Breast epithelium (tissue), 4 donors: Measurements from ENCODE around the gene MT1E. TPM values are rescaled to one million over a fixed set of nuclear protein-coding genes. Genes with fewer than 3 reads are reported as not detected.

ENCODE experiments used
- DNase-seq, 2 donors: peaks; one replicate each; pipeline ENCODE4 v3.0.0-alpha.2; 2019; ENCODE audit warnings: low spot score in 2 of 2
- H3K27ac ChIP-seq, 2 donors: fragments of 200-600 bp; sonication (generic) in 1 of 2; one replicate each; pipeline ENCODE4 v1.5.1; 2016 to 2019; ENCODE audit warnings: mild to moderate bottlenecking in 1 of 2
- H3K27me3 ChIP-seq, 2 donors: fragments of 200-600 bp; sonication (generic) in 1 of 2; one replicate each; pipeline versions ENCODE4 v1.5.1 to v1.6.0; 2017 to 2019; ENCODE audit warnings: control low read depth in 1 of 2, mild to moderate bottlenecking in 1 of 2
- H3K36me3 ChIP-seq: fragments of 200-600 bp; one replicate; pipeline ENCODE4 v1.5.1; 2019
- H3K4me1 ChIP-seq, 2 donors: fragments of 200-600 bp; sonication (generic); one replicate each; pipeline ENCODE4 v1.5.1; 2016 to 2019; ENCODE audit warnings: control low read depth in 1 of 2
- H3K4me3 ChIP-seq, 3 donors: fragments of 200-600 bp; sonication (generic); 1 replicate in 2 of 3; 2 replicates in 1 of 3; pipeline ENCODE4 v1.5.1; 2016 to 2019; ENCODE audit warnings: mild to moderate bottlenecking in 3 of 3, moderate library complexity in 2 of 3
- H3K9me3 ChIP-seq, 2 donors: fragments of 200-600 bp; sonication (generic) in 1 of 2; one replicate each; pipeline ENCODE4 v1.5.1; 2016 to 2019; ENCODE audit warnings: control low read depth in 1 of 2
- POLR2A ChIP-seq: fragments of 450-650 bp; IDR thresholded peaks from one replicate; pipeline ENCODE4 v1.6.1; 2016; ENCODE audit warnings: antibody characterized with exemption, mild to moderate bottlenecking, moderate library complexity
- POLR2AphosphoS5 ChIP-seq, 3 donors: sonication (generic); formaldehyde crosslinking; IDR thresholded peaks; one replicate each; pipeline ENCODE4 v1.6.1; 2017; ENCODE audit warnings: antibody characterized with exemption in 3 of 3
- intact Hi-C: fragments of 100-400 bp; cut with DNase I; formaldehyde crosslinking; loops from one replicate; pipeline ENCODE4 v1.15.1; 2023; ENCODE audit warnings: low total_unique reads
- total RNA-seq, 3 donors: library from RNA; depleted of rRNA; stranded (reverse); fragments of >200 nt; gene quantifications; one replicate each; pipeline ENCODE4 v1.1.0, GENCODE V29; 2016
- TF ChIP-seq, protein P1 (sequence below), 3 donors: fragments of 450-650 bp; IDR thresholded peaks; one replicate each; pipeline ENCODE4 v1.5.1; 2016 to 2017; ENCODE audit warnings: antibody characterized with exemption in 3 of 3, mild to moderate bottlenecking in 3 of 3, moderate library complexity in 3 of 3

The MT1E gene
- total RNA-seq, 3 donors from 2014 or later, result 284 to 698 (median 513) TPM

DNA sequence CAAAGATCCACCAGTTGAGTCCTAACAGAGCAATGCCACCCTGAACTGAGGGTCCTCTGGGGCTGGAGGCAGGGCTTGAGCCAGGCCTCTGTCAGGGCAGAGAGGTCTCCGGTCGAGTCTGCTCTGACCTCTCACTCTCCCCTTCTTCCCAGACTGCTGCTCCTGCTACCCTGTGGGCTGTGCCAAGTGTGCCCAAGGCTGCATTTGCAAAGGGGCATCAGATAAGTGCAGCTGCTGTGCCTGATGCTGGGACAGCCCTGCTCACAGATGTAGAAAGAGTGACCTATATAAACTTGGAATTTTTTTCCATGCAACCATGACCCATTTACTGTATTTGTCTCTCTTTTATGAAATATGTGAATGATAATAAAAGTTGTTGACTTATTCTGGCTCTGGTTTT, 23.7 kb downstream of the MT1E start:
- H3K4me1 ChIP-seq, result no peaks in the 10 kb centered on the region
- intact Hi-C loops, result no loop called here
- no peaks in the 10 kb centered on the region for H3K9me3 ChIP-seq
- DNase-seq, result no peak
- TF ChIP-seq POLR2A (no peak), POLR2AphosphoS5 (IDR thresholded peaks at IDR 0.05) (no peak)
- TF ChIP-seq, protein P1, sequence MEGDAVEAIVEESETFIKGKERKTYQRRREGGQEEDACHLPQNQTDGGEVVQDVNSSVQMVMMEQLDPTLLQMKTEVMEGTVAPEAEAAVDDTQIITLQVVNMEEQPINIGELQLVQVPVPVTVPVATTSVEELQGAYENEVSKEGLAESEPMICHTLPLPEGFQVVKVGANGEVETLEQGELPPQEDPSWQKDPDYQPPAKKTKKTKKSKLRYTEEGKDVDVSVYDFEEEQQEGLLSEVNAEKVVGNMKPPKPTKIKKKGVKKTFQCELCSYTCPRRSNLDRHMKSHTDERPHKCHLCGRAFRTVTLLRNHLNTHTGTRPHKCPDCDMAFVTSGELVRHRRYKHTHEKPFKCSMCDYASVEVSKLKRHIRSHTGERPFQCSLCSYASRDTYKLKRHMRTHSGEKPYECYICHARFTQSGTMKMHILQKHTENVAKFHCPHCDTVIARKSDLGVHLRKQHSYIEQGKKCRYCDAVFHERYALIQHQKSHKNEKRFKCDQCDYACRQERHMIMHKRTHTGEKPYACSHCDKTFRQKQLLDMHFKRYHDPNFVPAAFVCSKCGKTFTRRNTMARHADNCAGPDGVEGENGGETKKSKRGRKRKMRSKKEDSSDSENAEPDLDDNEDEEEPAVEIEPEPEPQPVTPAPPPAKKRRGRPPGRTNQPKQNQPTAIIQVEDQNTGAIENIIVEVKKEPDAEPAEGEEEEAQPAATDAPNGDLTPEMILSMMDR (IDR thresholded peaks at IDR 0.05), result no peak
- H3K36me3 ChIP-seq, result no peaks in the 10 kb centered on the region
- no peak overlapping the region for H3K4me3 ChIP-seq
- H3K27me3 ChIP-seq, result no peaks in the 10 kb centered on the region
- no peak overlapping the region for H3K27ac ChIP-seq

DNA sequence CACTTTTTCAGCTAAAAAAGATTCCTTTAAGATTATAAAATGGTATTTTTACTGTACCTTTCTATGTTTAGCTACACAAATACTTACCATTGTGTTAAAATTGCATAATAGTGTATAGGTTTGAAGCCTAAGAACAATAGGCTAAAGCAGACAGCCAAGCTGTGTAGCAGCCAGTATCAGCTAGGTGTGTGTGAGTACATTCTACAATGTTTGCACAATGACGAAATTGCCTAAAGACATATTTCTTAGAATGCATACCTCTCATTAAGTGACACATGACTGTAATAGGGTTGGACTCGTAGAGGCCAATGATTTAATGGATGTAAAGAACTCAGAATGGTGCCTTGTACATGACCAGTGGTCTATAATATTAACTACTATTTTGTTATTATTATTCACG, 24.2 kb downstream of the MT1E start:
- Histone ChIP-seq H3K4me1 (no peaks in the 10 kb centered on the region), H3K9me3 (no peaks in the 10 kb centered on the region), H3K27me3 (no peaks in the 10 kb centered on the region), H3K4me3 (no peak overlapping the region), H3K36me3 (no peaks in the 10 kb centered on the region), H3K27ac (no peak overlapping the region)
- no peak for DNase-seq
- intact Hi-C loops, result no loop called here
- TF ChIP-seq, protein P1 (IDR thresholded peaks at IDR 0.05), result no peak
- TF ChIP-seq POLR2A (no peak), POLR2AphosphoS5 (IDR thresholded peaks at IDR 0.05) (no peak)

DNA sequence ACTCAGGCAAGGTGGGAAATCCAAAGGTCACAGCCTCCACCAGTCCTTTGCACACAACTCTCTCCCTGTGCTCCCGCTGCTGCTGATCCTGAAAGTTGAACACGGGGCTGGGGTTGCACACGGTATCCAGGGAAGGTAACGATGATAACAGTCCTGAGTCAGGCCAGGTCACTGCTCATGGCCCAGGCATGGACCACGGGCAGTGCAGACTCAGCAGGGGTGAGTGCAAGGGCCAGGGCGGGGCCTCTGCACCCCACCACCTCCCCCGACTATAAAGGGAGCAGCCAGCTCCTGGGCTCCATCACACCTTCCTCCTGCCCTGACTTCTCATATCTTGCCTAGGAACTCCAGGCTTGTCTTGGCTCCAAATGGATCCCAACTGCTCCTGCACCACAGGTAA, 26.0 kb downstream of the MT1E start, which contains the start of gene MT1B:
Gene MT1B (plus strand): TSS at position 301 of the 400 bp plus-strand sequence. CDS start 68 bp downstream, at position 369.
- TF ChIP-seq POLR2A (no peak), POLR2AphosphoS5 (IDR thresholded peaks at IDR 0.05) (no peak)
- H3K4me3 ChIP-seq, result no peak within 1 kb of the TSS
- H3K4me1 ChIP-seq, result no peaks in the 10 kb centered on the region
- no peaks in the 10 kb centered on the region for H3K36me3 ChIP-seq
- H3K27ac ChIP-seq, result no peak within 1 kb of the TSS
- no peaks in the 10 kb centered on the region for H3K27me3 ChIP-seq
- no peak for DNase-seq
- no peaks in the 10 kb centered on the region for H3K9me3 ChIP-seq
- intact Hi-C loops, result no loop called here

DNA sequence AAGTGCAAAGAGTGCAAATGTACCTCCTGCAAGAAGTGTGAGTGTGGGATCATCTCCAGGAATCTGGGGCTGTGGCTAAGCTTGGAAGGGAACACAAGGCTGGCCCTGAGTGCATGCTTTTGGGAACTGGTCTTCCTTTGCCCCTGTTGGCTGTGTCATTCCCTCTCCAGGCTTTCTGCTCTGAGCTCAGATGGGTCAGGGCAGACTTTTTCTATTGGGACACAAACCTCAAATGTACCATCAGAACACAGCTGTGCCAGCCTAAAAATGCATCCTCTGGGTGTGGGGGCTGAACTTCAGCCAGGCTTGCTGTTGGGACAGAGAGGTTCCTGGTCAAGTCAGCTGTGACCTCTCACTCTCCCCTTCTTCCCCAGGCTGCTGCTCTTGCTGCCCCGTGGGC, 27.0 kb downstream of the MT1E start:
- intact Hi-C loops, result no loop called here
- Histone ChIP-seq H3K4me1 (no peaks in the 10 kb centered on the region), H3K9me3 (no peaks in the 10 kb centered on the region), H3K27me3 (no peaks in the 10 kb centered on the region), H3K36me3 (no peaks in the 10 kb centered on the region), H3K4me3 (no peak overlapping the region), H3K27ac (no peak overlapping the region)
- DNase-seq, result no peak
- TF ChIP-seq, protein P1 (IDR thresholded peaks at IDR 0.05), result no peak
- TF ChIP-seq POLR2A (no peak), POLR2AphosphoS5 (IDR thresholded peaks at IDR 0.05) (no peak)

DNA sequence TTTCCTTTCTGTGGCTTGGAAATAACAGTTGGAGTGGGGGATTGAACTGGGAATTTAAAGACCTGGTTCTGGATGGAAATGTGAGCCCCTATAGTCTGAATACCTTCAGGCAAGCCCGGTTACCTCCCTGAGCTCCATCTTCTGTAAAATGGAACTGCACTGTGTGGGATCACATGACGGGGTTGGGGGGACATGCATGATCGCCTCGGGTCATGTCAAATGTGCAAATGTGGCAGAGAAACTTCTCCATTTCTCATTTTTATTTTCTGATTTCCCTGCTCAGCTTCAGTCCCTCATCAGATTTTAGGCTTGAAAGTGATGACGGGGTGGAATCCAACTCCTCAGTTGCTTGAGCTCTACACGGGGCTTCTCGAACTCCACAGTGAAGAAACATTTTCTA, 27.6 kb downstream of the MT1E start:
- Histone ChIP-seq H3K4me1 (peaks cover 0 to 1% of the 10 kb centered on the region in 2 donors), H3K36me3 (no peaks in the 10 kb centered on the region), H3K27ac (no peak overlapping the region), H3K27me3 (no peaks in the 10 kb centered on the region), H3K4me3 (no peak overlapping the region), H3K9me3 (no peaks in the 10 kb centered on the region)
- no peak for DNase-seq
- TF ChIP-seq POLR2A (no peak), POLR2AphosphoS5 (IDR thresholded peaks at IDR 0.05) (no peak)
- TF ChIP-seq, protein P1 (IDR thresholded peaks at IDR 0.05), result no peak
- intact Hi-C loops, result no loop called here
